GM20000 (cell line): ENCODE measurements around the gene STX3.

Experiments used
- DNase-seq: peaks from one replicate; pipeline ENCODE4 v3.0.0; 2012; ENCODE audit warnings: low spot score
- TF ChIP-seq, protein P1 (sequence below): IDR thresholded peaks from 2 replicates; pipeline ENCODE4 v1.5.1; 2012; ENCODE audit warnings: mild to moderate bottlenecking, control low read depth; ENCODE audit errors: extremely low read depth, missing control alignments

STX3 gene

DNA sequence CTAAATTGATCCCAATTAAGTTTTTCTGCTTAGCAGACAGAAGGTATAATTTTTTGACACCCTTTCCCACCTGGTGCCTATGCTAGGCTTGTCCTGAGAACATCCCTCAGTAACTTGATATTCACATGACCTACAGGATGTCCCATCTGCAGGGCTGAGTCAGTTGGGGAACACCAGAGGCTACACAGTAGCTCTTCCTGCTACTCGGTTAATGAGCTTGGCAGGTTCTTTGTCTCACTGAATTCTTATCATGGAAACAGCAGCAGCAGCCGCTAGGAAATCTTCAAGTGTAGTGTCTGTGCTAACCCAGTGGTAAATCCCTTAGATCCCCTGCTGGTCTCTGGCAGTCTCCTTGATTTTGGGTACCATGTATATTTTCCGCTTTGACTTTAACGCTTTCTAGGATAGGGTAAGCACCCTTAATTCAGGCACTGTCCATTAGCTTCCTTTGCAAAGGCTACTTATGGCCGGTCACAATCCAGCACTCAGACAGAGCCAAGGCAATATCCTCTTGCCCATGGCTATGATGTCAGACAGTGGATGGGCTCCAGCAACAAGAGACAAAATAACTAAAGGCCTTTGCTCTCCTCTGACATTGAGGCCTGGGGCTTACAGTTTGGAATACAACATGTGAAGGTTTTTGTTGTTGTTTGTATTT, 46.9 kb downstream of the STX3 start:
- TF ChIP-seq, protein P1, sequence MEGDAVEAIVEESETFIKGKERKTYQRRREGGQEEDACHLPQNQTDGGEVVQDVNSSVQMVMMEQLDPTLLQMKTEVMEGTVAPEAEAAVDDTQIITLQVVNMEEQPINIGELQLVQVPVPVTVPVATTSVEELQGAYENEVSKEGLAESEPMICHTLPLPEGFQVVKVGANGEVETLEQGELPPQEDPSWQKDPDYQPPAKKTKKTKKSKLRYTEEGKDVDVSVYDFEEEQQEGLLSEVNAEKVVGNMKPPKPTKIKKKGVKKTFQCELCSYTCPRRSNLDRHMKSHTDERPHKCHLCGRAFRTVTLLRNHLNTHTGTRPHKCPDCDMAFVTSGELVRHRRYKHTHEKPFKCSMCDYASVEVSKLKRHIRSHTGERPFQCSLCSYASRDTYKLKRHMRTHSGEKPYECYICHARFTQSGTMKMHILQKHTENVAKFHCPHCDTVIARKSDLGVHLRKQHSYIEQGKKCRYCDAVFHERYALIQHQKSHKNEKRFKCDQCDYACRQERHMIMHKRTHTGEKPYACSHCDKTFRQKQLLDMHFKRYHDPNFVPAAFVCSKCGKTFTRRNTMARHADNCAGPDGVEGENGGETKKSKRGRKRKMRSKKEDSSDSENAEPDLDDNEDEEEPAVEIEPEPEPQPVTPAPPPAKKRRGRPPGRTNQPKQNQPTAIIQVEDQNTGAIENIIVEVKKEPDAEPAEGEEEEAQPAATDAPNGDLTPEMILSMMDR: no peak
- DNase-seq: no peak

GRCh38 chr11:59802639-59803176, 47.5 kb downstream of the STX3 start:
- peak; percentile 50 for DNase-seq
- TF ChIP-seq, protein P1: peak; percentile 46

- TF ChIP-seq, protein P1: no peak
- no peak for DNase-seq
These were observed 48.9 kb downstream of the STX3 start for GRCh38 chr11:59804061-59804460.

- DNase-seq: no peak
- TF ChIP-seq, protein P1: no peak
These were observed 52.0 kb downstream of the STX3 start for GRCh38 chr11:59807047-59807610.

GRCh38 chr11:59810189-59810910, 55.2 kb downstream of the STX3 start, which contains the start of gene MRPL16:
Gene MRPL16 (minus strand): TSS chr11:59810778. CDS start chr11:59810658, 120 bp downstream.
- TF ChIP-seq, protein P1: no peak
- DNase-seq: peak; percentile 84

DNA sequence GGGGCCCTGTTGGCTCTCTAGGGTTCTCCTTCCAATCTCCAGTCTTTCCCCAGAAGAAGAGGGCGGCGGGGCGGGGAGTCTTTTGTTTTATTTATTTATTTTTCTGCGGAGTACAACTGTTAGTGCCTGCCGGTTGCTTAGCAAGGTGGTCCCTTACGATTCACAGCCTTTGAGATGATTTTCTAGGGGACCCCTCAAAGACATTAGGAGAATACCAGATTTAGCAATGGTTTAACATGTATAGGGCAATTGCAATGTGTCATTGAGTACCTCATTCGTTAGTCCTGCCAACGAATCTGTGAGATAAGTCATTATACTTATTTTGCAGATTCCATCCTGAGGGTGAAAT, 55.7 kb downstream of the STX3 start:
- TF ChIP-seq, protein P1: no peak
- DNase-seq: no peak

GRCh38 chr11:59812220-59812619, 57.0 kb downstream of the STX3 start:
- DNase-seq: no peak
- TF ChIP-seq, protein P1: no peak
